Stomach (tissue), 9 donors: Measurements from ENCODE around the gene DPYD. TPM values are rescaled to one million over a fixed set of nuclear protein-coding genes. Genes with fewer than 3 reads are reported as not detected.

Source experiments
- DNase-seq, 2 donors: peaks; one replicate each; pipeline versions ENCODE4 v3.0.0 to v3.0.0-alpha.2; 2013 to 2019
- H3K27ac ChIP-seq, 5 donors: fragments of 200-600 bp in 4 of 5; sonication (generic) in 4 of 5; one replicate each; pipeline ENCODE4 v1.5.1; 2013 to 2019; ENCODE audit warnings: mild to moderate bottlenecking in 1 of 5, moderate library complexity in 1 of 5
- H3K27me3 ChIP-seq, 3 donors: fragments of 200-600 bp; sonication (generic); one replicate each; pipeline ENCODE4 v1.5.1; 2017 to 2019; ENCODE audit warnings: mixed run types in 1 of 3
- H3K36me3 ChIP-seq, 4 donors: fragments of 200-600 bp; sonication (generic); 1 replicate in 3 of 4; 2 replicates in 1 of 4; pipeline ENCODE4 v1.5.1; 2016 to 2019
- H3K4me1 ChIP-seq, 4 donors: fragments of 200-600 bp; sonication (generic); one replicate each; pipeline ENCODE4 v1.5.1; 2016 to 2019
- H3K4me3 ChIP-seq, 4 donors: fragments of 200-600 bp; sonication (generic) in 3 of 4; one replicate each; pipeline ENCODE4 v1.5.1; 2016 to 2019; ENCODE audit warnings: mild to moderate bottlenecking in 1 of 4
- H3K9me3 ChIP-seq, 4 donors: fragments of 200-600 bp; sonication (generic); one replicate each; pipeline ENCODE4 v1.5.1; 2016 to 2019
- CTCF ChIP-seq, 7 experiments: fragments of 450-650 bp in 4 of 7; fragments of 200-600 bp in 3 of 7; sonication (generic) in 3 of 7; IDR thresholded peaks; one replicate each; pipeline ENCODE4 v1.5.1; 2016 to 2019; ENCODE audit warnings: antibody characterized with exemption in 7 of 7, control low read depth in 2 of 7, mild to moderate bottlenecking in 1 of 7
- EP300 ChIP-seq: sonication (generic); formaldehyde crosslinking; IDR thresholded peaks from one replicate; pipeline ENCODE4 v1.6.1; 2017; ENCODE audit warnings: antibody characterized with exemption
- POLR2A ChIP-seq, 4 donors: fragments of 450-650 bp; IDR thresholded peaks; one replicate each; pipeline ENCODE4 v1.6.1; 2016; ENCODE audit warnings: antibody characterized with exemption in 4 of 4, control low read depth in 2 of 4, mild to moderate bottlenecking in 1 of 4, moderate library complexity in 1 of 4
- POLR2AphosphoS5 ChIP-seq, 3 donors: sonication (generic); formaldehyde crosslinking; IDR thresholded peaks; one replicate each; pipeline ENCODE4 v1.6.1; 2016; ENCODE audit warnings: antibody characterized with exemption in 3 of 3
- WGBS, 5 donors: extraction: QIAGEN DNeasy Blood & Tissue Kit in 3 of 5; methylation state at CpG; one replicate each; pipeline versions ENCODE4 v1.1.5 to v1.1.7; 2013 to 2018; 5-methylcytosine and 5-hydroxymethylcytosine counted together
- intact Hi-C: fragments of 100-400 bp; cut with DNase I; formaldehyde crosslinking; loops from one replicate; pipeline ENCODE4 v1.15.1; 2023; ENCODE audit warnings: low total_unique reads
- polyA plus RNA-seq, 3 donors: library from polyadenylated mRNA; stranded (reverse); fragments of 200-250 nt; gene quantifications; one replicate each; pipeline ENCODE4 v1.2.3, GENCODE V29; 2013
- total RNA-seq, 5 donors: library from RNA; depleted of rRNA; stranded (reverse); fragments of >200 nt; gene quantifications; one replicate each; pipeline versions ENCODE4 v1.1.0 to v1.2.3, GENCODE V29; 2014 to 2016
- donor health status: healthy with polysubstance abuse.
- donor health status: Bipolar disorder and iron deficiency.
- donor health status: healthy.

The DPYD gene
- total and polyA plus RNA-seq, 8 donors: 7.5 to 58.2 (median 18.2) TPM

DNA sequence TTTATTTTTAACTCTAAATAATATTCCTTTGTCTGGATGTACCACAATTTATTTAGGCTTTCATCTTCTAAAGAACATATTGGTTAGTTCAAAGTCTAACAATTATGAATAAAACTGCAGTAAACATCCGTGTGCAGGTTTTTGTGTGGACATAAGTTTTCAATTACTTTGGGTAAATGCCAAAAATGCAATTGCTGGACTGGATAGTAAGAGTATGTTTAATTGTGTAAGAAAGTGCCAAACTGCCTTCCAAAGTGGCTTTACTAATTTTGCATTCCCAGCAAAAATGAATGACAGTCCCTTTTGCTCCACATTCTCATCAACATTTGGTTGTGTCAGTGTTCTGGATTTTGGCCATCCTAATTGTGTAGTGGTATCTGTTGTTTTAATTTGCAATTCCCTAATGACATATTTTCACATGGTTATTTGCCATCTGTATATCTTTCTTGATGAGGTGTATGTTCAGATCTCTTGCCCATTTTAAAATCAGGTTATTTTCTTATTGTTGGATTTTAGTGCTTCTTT lies 113.8 kb downstream of the DPYD start:
- no peaks in the 10 kb centered on the region for H3K36me3 ChIP-seq
- WGBS, 5 donors: 18 to 41% (median 29%) methylated on average over 1 of the region's 1 CpG
- no peaks in the 10 kb centered on the region for H3K27me3 ChIP-seq
- TF ChIP-seq POLR2A (IDR thresholded peaks at IDR 0.05) (no peak), POLR2AphosphoS5 (IDR thresholded peaks at IDR 0.05) (no peak)
- H3K27ac ChIP-seq: no peak overlapping the region
- no peaks in the 10 kb centered on the region for H3K4me1 ChIP-seq
- DNase-seq: no peak
- intact Hi-C loops: no loop called here
- H3K4me3 ChIP-seq: no peak overlapping the region
- no peaks in the 10 kb centered on the region for H3K9me3 ChIP-seq

- no peak for TF ChIP-seq CTCF (IDR thresholded peaks at IDR 0.05)
- no peak for TF ChIP-seq POLR2AphosphoS5 (IDR thresholded peaks at IDR 0.05)
- TF ChIP-seq EP300: no peak
- TF ChIP-seq POLR2A (IDR thresholded peaks at IDR 0.05): no peak
- H3K27ac ChIP-seq: no peak overlapping the region
- no peaks in the 10 kb centered on the region for H3K36me3 ChIP-seq
- intact Hi-C loops: no loop called here
- 0 to 3% (median 0%) methylated on average over 1 of the region's 1 CpG for WGBS, 5 donors
- no peaks in the 10 kb centered on the region for H3K4me1 ChIP-seq
- no peak overlapping the region for H3K4me3 ChIP-seq
- H3K27me3 ChIP-seq: no peaks in the 10 kb centered on the region
- DNase-seq: no peak
- H3K9me3 ChIP-seq: no peaks in the 10 kb centered on the region
These were observed 114.5 kb downstream of the DPYD start for GRCh38 chr1:97806326-97806725.

- intact Hi-C loops: no loop called here
- 87 to 100% (median 97%) methylated on average over 2 of the region's 2 CpGs for WGBS, 5 donors
- TF ChIP-seq POLR2A (IDR thresholded peaks at IDR 0.05): no peak
- no peak for TF ChIP-seq EP300
- no peak for TF ChIP-seq POLR2AphosphoS5 (IDR thresholded peaks at IDR 0.05)
- TF ChIP-seq CTCF (IDR thresholded peaks at IDR 0.05): no peak
- Histone ChIP-seq H3K27me3 (no peaks in the 10 kb centered on the region), H3K4me1 (no peaks in the 10 kb centered on the region), H3K27ac (no peak overlapping the region), H3K9me3 (no peaks in the 10 kb centered on the region), H3K36me3 (no peaks in the 10 kb centered on the region), H3K4me3 (no peak overlapping the region)
- DNase-seq: no peak
These were observed 115.7 kb downstream of the DPYD start for GRCh38 chr1:97805093-97805492.

DNA sequence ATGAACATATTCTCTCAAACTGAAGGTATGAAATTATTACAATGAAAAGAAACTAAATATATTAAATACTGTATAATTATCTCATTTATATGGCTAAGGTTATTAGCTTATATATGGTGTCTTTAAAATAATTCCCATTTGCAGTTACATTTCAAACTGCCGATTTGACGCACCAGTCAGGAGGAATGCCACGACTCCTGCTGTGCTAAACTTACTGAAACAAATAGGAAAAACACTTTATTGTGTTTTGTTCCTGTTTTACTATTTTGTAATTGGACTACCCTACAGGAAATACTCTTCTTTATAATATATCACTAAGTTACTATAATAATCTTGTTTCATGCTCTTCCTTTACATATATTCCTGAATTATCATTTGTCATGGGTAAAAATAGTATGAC lies 117.8 kb downstream of the DPYD start:
- WGBS, 5 donors: 89 to 97% (median 95%) methylated on average over 3 of the region's 3 CpGs

More for the DNA sequence above, 117.8 kb downstream of the DPYD start:
- DNase-seq: no peak
- H3K36me3 ChIP-seq: no peaks in the 10 kb centered on the region
- no peaks in the 10 kb centered on the region for H3K4me1 ChIP-seq
- TF ChIP-seq EP300 (no peak), POLR2A (IDR thresholded peaks at IDR 0.05) (no peak), CTCF (IDR thresholded peaks at IDR 0.05) (no peak), POLR2AphosphoS5 (IDR thresholded peaks at IDR 0.05) (no peak)
- no peaks in the 10 kb centered on the region for H3K27me3 ChIP-seq
- no peak overlapping the region for H3K27ac ChIP-seq
- H3K4me3 ChIP-seq: no peak overlapping the region
- intact Hi-C loops: no loop called here
- no peaks in the 10 kb centered on the region for H3K9me3 ChIP-seq
